Fibroblast of the aortic adventitia (primary cell): ENCODE measurements around the gene NDUFA11. TPM values are rescaled to one million over a fixed set of nuclear protein-coding genes. Genes with fewer than 3 reads are reported as not detected.

Source experiments
- DNase-seq: peaks from one replicate; pipeline ENCODE4 v3.0.0-alpha.2; 2010; ENCODE audit warnings: low read depth
- H3K4me3 ChIP-seq: 2 replicates; pipeline ENCODE4 v1.5.1; 2011; ENCODE audit warnings: low read depth, mild to moderate bottlenecking, control low read depth, low read length, moderate library complexity
- total RNA-seq: library from RNA; depleted of rRNA; stranded (reverse); fragments of >200 nt; gene quantifications from 2 replicates; pipeline ENCODE4 v1.2.3, GENCODE V29; 2012; ENCODE audit warnings: low replicate concordance
- TF ChIP-seq, protein P1 (sequence below): IDR thresholded peaks from 2 replicates; pipeline ENCODE4 v1.5.1; 2011; ENCODE audit warnings: mild to moderate bottlenecking, low read length, control low read depth, inconsistent platforms; ENCODE audit not compliant: insufficient read depth

NDUFA11 gene
- total RNA-seq, 1 donor = 261 TPM

DNA sequence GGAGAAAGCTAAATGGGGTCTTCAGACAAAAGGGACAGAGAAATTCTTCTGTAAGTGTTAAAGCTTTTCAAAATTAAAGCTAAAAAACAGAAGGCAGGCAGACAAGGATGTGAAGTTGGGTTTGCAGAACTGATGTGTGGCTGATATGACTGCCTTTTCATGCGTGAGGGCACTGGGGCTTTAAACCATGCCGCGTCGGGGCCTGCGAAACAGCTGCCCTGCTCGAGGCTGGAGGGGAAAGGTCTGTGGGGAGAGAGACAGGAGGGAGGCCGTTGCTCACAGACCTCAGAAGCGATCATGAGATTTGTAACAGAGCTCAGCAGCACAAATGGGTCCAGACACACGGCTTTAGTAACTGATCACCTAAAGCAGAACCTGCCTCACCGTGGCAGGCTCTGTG, 34.0 kb upstream of the NDUFA11 start:
- TF ChIP-seq, protein P1, sequence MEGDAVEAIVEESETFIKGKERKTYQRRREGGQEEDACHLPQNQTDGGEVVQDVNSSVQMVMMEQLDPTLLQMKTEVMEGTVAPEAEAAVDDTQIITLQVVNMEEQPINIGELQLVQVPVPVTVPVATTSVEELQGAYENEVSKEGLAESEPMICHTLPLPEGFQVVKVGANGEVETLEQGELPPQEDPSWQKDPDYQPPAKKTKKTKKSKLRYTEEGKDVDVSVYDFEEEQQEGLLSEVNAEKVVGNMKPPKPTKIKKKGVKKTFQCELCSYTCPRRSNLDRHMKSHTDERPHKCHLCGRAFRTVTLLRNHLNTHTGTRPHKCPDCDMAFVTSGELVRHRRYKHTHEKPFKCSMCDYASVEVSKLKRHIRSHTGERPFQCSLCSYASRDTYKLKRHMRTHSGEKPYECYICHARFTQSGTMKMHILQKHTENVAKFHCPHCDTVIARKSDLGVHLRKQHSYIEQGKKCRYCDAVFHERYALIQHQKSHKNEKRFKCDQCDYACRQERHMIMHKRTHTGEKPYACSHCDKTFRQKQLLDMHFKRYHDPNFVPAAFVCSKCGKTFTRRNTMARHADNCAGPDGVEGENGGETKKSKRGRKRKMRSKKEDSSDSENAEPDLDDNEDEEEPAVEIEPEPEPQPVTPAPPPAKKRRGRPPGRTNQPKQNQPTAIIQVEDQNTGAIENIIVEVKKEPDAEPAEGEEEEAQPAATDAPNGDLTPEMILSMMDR = no peak
- H3K4me3 ChIP-seq = no peak overlapping the region
- DNase-seq = no peak

DNA sequence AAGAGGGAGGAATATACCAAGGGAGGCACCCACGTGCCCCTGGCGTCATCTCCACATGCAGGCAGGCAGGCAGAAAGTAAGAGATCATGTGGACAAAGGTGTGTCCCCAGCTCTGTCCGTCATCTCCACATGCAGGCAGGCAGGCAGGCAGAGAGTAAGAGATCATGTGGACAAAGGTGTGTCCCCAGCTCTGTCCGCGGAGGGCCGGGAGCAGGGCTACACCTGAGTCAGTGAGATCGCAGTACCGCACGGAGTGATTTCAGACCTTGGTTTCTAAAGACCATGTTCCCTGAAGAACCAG, 32.7 kb upstream of the NDUFA11 start:
- DNase-seq = no peak
- TF ChIP-seq, protein P1 = no peak
- H3K4me3 ChIP-seq = no peak overlapping the region

DNA sequence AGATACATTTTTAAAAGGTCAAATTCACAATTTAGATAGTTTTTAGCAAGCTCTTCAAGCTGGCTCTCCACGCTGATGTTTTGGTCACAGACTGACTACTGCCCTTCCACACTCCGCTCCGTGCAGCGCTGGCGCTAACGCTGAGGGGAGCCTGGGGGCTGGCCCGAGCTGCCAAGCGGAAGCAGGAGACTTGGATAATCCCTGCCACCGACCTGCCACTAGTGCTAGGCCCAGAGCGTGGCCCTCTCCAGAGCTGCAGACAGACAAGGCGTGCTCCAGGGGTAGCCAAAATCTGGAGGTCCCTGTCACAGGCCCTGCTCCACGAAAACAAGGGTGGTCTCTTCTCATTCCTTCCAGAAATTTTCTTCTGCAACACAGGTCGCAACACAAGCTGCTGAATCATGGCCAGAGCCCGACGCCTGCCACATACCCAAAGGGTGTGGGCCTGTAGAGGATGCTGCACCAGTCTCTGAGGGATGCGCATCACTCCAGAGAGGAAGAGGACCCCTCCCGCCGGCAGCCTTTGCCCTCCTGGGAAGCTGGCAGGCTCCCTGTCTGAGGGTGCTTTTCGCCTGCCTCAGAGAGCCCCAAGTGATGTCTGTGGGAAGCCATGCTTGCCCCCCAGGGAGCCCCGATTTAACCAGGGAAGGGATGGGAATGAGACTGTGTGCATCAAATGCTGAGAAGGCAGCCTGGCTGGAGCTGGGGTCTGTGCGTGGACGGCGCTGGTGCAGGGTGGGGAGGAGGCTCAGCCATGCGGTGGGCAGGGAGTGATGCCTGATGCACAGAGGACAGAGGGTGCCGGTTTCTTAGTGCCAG, 32.1 kb upstream of the NDUFA11 start:
- H3K4me3 ChIP-seq = no peak overlapping the region
- DNase-seq = no peak
- TF ChIP-seq, protein P1 = no peak

GRCh38 chr19:5934774-5935472, 31.3 kb upstream of the NDUFA11 start:
- TF ChIP-seq, protein P1 = no peak
- peak; percentile 73 for DNase-seq
- H3K4me3 ChIP-seq = no peak overlapping the region

GRCh38 chr19:5934069-5934401, 30.4 kb upstream of the NDUFA11 start:
- TF ChIP-seq, protein P1 = no peak
- no peak overlapping the region for H3K4me3 ChIP-seq
- DNase-seq = no peak

DNA sequence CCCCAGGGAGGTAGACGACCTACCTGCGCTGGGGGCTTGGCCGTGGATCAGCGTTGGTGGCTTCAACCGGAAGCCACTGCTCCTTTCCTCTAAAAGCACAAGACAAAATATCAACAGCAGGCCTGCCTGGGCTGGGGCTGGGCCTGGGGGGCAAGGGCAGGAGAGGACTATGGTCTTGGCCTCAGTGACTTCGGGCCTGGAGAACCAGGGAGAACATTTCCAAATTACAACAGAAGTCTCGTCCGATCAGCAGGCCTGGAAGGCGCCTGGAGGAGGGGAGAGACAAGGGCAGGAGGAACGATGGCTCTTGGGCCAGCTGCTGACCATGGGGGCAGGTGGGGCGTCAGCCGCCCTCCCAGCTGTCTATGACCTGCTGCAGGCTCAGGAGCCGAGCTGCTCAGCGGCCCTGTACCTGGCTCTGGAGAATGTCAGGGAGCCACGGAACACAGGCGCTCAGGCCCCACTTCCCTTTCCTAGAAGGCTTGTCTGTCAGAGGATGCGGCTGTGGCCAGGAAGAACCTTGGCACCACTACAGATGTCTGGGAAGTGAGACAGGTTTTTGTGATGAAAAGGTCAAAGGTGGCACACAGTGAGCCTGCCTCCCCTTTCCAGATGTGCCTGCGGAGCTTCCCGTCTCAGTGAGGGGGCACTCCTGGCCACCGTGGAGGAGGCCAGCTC, 29.9 kb upstream of the NDUFA11 start:
- TF ChIP-seq, protein P1 = no peak
- DNase-seq = no peak
- H3K4me3 ChIP-seq = no peak overlapping the region
